NB4 (cell line): Measurements from ENCODE around the gene DEAF1.

ENCODE experiments used
- CTCF ChIP-seq: IDR thresholded peaks from one replicate; pipeline ENCODE4 v1.5.1; 2012; ENCODE audit warnings: low read depth, low read length
- POLR2A ChIP-seq: IDR thresholded peaks from 2 replicates; pipeline ENCODE4 v1.6.1; 2011; ENCODE audit warnings: mild to moderate bottlenecking; ENCODE audit not compliant: insufficient read length; ENCODE audit errors: extremely low read depth

GRCh38 chr11:603154-603553 lies 91.9 kb downstream of the DEAF1 start:
- TF ChIP-seq CTCF (no peak), POLR2A (no peak)
